ENCODE measurements around the gene WFDC8.
A peak's percentile ranks its signal among the peaks of the same experiment; 100 is the strongest.
"Not testable (repeated sequence)": the region's sequence is repeated elsewhere in the genome, so short reads cannot be mapped to it uniquely, and the experiment has no call there.

The WFDC8 gene

DNA sequence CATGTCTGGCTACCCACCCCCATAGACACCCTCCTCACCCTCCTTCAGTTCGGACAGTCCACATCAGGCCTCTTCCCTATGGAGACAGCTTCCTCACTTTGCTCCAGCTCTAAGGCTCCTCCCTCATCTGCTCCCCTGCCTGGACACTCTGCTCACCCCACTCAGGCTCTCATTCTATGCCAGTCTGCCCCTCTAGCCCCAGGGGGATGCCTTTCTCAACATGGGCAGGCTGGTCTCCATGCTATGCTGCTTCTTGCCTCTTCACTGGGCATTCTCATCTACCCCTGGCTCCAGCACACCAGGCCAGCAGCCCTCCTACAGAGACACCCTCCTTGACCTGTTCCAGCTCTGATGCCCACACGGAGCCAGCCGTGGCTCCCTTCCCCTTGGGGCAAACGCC, at the start of gene WFDC8:
Gene WFDC8, minus strand, starts transcription at position 101 of the 400 bp plus-strand sequence. Its CDS starts 37 bp downstream, at position 64.
- DNase-seq, result no peak

DNA sequence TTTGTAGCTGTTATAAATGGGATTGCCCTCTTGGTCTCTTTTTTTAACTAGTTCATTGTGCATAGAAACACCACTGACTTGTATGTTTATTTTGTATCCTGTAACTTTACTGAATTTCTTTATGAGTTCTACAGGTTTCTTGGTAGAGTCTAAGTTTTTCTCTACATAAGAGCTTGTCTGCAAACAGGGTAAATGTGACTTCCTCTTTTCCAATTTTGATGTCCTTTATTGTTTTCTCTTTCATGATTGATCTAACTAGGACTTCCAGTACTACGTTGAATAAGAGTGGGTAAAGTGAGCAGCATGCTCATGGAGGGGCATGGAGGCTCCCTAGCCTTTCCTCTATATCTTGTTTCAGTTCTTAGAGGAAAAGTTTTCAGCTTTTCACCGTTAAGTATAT, 47.5 kb upstream of the WFDC8 start:
- DNase-seq, result no peak

DNA sequence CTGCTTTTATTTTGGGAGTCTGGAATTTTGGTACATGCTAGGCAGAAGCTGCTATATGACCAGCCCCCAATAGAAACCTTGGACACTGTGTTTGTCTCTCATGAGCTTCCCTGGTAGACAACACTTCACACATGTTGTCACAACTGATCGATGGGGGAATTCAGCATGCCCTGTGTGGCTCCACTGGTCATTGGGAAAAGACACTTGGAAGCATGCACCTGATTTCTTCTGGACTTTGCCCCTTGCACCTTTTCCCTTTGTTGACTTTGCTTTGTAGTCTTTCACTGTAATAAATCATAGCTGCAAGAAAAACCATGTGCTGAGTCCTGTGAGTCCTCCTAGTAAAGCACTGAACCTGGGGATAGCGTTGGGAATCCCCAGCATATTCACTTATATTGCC, 42.5 kb upstream of the WFDC8 start:
- DNase-seq, result no peak

DNA sequence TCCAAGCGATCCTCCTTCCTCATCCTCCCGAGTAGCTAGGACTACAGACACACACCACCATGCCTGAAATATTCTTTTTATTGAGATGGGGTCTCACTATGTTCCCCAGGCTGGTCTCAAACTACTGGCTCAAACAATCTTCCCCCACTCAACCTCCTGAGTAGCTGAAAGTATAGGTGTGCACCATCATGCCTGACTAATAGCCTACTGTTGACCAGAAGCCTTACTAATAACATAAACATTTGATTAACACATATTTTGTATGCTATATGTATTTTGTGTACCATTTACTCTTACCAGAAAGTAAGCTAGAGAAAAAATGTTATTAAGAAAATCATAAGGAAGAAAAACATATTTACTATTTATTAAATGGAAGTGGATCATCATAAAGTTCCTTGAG, 38.5 kb upstream of the WFDC8 start:
- DNase-seq, result no peak

DNA sequence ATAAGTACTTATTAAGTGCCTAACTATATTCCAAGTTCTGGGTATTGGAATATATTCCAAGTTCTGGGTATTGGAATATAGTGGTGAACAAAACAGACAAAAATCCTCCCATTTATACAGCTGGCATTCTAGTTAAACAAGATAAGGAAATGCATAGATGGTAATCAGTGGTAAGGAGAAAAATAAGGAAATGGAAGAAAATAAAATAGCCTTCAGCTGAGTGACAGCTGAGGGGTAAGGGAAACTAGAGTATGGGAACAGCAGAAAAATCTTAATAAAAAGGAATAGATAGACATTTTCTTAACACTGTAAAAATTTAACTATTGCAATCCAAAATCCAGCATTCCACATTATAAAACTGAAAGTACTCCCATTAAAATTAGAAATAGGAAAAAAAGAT, 33.2 kb upstream of the WFDC8 start:
- DNase-seq, result no peak

DNA sequence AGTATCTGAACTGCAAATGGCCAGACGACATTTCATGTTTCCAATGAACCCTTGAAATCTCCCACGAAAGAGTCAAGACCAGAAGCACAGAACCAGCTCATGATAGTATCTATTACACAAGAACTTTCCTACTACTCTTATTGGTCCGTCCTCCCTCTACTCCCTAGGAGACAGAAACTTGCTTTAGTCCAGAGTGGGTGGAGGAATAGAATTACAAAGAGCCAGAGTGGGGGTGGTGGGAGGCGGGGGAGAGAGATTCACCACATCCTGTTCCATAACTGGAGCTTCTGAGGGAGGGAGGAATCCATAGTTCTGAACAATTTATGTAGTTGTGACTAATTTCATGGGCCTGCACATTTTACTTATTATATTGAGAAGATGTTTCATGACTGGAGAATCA, 32.0 kb upstream of the WFDC8 start:
- DNase-seq, result no peak

DNA sequence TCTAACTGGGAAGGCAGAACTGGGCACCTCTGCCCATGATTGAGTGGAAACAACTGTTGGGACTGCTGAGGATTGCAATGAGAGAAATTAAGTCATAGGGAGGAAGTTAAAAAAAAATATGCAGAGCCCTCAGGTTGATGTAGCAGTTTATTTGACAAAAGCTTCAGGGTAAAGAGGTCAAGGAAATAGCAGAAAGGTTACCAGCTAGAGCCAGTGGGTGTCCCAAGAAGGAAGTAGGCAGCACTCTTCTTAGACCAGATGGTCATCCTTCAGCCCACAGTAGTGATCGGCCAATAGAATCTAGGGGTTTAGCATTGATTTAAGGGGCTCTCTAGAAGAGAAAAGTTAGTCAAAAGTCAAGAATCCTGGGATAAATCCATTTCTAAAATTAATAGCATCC, 28.7 kb upstream of the WFDC8 start:
- DNase-seq, result no peak

DNA sequence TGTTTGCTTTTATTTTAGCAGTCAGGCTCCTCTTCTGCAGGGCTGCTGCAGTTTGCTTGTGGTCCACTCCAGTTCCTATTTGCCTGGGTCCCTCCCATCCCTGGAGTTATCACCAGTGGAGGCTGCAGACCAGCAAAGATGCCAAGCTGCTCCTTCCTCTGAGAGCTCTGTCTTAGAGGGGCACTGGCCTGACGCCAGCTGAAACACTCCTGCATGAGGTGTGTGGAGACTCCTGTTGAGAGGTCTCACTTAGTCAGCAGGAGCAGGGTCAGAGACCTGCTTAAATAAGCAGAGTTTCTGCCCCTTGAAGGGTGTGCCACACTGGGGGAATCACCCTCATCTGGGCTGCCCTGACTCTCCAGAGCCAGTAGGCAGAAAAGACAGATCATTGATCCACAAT, 16.2 kb upstream of the WFDC8 start:
- no peak for DNase-seq

DNA sequence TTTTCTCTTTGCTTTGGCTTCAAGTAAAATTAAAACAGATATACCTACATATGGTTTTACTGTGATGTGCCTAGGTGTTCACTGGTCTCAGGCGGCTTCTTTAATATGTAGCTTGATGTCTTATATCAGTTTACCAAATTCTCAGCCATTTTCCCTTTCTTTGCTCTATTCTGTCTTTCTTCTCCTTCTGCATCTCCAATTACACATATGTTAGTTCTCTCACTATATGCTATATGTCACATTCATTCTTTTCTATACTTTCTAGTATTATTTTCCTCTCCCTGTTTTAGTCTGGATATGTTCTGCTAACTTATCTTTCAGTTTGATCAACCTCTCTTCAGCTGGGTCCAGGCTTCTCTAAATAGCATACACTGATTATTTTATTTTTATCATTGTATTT, 14.4 kb upstream of the WFDC8 start:
- DNase-seq, result no peak

DNA sequence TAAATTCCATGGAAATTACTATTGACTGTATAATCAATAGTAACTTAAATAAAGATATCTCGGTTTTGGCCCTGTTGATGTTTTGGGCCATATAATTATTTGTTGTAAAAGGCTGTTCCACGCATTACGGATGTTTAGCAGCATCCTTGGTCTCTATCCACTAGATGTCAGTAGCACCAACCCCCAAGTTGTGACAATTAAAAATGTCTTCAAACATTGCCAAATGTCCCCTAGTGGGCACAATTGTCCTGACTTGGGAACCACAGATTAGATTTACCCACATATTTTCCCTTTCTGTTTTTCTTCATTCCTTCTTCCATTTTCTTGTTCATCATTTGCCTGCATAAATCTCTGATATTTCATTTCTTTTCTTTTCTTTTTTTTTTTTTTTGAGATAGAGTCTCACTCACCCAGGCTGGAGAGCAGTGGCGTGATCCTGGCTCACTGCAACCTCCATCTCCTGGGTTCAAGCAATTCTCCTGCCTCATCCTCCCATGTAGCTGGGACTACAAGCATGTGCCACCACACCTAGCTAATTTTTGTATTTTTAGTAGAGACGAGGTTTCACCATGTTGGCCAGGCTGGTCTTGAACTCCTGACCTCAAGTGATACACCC, 13.6 kb upstream of the WFDC8 start:
- peak; percentile 39 for DNase-seq

DNA sequence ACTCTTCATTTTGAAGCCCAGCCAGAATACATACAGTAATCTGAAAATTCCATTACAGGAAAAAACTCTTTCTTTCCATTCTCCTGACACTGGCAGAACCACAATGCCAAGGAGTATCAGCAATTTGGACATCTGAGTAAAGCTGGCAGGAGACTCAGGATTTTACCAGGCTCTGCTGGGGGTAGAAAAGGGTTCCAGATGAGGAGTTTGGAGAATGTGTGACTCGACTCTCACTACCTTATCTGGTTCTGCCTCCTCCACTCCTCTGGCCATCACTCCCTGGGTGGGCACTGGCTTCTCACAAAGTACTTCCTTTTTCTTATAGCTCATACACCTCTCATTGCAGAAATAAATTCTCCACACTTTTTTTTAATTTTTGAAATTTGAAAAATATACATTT, 10.6 kb upstream of the WFDC8 start:
- no peak for DNase-seq

DNA sequence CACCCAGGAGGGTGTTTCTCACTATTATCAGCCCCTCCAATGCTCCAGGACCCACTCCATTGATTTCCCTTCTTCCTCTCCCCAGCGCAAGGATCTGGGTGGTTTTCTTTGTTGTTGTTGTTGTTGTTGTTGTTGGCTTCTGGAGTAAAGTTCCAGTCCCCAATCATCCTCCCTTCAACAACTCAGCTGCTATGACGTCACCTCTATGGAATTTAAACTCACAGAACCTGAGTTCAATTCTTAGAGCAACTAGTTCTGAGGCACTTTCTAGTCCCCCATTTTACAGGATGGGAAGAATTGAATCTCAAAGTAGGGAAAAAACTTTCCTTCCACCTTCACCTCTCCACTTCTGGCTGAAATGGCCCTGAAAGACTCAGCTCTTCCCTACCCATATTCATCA, 9.7 kb upstream of the WFDC8 start:
- no peak for DNase-seq

DNA sequence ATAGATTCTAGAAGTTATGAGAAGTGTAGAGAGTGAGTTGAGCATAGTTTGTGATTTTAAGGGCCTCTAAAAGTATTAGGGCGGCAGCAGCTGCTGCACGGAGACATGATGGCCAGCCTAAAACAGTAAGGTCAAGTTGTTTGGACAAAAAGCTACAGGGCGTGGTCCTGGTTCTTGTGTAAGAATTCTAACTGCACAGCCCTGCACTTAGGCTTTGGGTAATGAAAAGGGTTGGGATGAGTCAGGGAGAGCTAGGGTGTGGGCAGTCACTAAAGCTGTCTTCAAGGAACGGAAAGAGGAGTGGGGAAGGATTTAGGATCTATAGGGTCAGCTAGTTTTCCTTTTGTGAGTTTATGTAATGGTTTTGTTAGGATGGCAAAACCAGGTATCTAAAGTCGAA, 6.9 kb upstream of the WFDC8 start:
- DNase-seq, result not testable (repeated sequence)

DNA sequence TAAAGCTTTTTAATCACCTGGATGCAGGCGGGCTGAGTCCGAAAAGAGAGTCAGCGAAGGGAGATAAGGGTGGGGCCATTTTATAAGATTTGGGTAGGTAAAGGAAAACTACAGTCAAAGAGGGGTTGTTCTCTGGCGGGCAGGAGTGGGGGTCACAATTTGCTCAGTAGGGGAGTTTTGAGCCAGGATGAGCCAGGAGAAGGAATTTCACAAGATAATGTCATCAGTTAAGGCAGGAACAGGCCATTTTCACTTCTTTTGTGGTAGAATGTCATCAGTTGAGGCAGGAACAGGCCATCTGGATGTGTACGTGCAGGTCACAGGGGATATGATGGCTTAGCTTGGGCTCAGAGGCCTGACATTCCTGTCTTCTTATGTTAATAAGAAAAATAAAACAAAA, 5.2 kb upstream of the WFDC8 start:
- not testable (repeated sequence) for DNase-seq

DNA sequence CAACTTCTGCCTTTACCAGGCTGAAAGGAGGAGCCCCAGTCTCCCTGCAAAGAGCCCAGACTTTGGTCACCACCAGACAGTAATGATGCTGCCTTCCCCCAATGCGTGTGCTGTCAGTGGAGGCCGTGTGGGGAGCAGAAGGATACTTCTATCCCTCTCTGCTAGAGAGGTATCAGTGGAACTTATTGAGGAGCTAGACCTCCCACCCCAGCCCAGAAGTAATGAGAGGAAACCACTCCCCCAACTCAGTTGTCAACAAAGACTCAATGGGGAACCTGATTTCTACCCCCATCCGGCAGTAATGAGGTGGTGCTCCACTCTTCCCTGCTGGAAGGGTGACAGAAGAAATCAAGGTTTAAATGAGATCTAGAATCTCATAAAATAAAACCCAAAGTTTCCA, 4.4 kb upstream of the WFDC8 start:
- no peak for DNase-seq

DNA sequence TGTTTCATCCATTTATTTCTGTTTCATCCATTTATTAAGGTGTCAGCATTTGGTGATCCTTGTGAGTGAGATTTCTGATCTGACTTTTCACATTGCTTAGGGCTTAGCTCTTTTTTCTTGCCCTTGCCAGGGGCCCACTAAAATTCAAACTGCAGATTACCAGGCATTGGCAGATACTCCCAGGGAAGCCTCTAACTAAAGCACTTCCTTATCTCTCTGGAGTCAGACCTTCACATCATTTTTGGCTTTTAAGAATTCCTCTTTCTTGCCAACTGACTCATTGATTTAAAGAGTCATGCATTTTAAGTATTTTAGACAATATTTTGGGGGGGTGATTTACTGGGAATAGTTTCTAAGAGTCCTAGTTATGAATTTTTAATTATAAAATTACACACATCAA, 2.6 kb upstream of the WFDC8 start:
- no peak for DNase-seq

DNA sequence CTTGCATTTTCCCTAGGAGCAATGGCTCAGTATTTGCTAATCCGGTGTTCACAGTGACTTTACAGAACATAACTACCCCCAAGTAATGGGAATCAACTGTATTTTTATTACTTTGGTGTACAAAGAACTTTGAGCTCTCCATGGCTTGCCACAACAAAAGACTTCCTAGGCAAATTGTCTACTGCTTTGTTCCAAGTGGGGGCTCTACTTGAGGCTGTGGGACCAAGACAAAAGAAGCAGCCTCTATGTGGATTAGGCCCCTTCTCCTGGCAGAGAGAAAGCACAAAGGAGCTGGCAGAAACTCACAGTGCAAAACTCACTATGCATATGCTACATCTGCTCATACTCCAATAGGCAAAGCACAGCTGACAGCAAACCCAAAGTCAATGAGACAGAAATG, 853 bp downstream of the WFDC8 start:
- no peak for DNase-seq

DNA sequence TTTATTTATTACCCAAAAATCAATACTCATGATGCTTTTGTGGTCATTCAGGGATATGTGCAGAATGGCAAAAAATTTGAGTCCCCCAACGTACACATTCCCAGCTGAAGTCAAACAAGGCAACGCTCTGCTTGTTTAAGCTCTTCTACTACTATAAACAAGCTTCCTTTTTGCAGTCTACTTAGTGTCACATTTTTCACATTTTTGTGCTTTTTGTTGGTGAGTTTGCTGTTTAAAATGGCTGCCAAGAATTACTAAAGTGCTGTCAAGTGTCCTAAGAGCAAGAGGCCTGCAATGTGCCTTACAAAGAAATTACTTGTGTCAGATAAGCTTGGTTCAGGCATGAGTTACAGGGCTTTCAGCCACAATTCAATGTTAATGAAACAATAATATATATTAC, 2.1 kb downstream of the WFDC8 start:
- DNase-seq, result no peak

DNA sequence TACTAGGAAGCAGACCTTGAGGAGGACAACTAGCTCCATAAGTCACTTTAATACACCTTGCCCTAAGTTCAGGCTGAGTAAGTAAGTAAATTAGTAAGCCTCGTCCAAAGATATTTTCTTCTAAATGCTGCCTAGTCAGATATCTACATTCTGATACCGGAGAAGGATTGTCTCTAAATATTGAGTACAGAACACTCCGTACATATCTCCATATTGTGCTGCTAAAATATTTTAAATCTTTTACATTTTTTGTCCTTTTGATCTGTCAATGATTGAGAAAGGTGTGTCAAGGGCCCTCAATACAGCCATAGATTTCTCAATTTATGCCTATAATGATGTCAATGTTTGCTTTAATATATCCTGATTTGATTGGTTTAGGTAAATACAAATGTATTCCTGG, 3.2 kb downstream of the WFDC8 start:
- no peak for DNase-seq

DNA sequence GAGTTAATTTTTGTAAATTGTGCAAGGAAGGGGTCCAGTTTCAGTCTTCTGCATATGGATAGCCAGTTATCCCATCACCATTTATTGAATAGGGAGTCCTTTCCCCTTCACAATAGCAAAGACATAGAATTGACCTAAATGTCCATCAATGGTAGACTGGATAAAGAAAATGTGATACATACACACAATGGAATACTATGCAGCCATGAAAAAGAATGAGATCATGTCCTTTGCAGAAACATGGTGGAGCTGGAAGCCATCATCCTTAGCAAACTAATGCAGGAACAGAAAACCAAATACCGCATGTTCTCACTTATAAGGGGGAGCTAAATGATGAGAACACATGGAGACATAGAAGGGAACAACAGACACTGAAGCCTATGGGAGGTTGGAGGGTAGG, 9.4 kb downstream of the WFDC8 start:
- DNase-seq, result not testable (repeated sequence)

DNA sequence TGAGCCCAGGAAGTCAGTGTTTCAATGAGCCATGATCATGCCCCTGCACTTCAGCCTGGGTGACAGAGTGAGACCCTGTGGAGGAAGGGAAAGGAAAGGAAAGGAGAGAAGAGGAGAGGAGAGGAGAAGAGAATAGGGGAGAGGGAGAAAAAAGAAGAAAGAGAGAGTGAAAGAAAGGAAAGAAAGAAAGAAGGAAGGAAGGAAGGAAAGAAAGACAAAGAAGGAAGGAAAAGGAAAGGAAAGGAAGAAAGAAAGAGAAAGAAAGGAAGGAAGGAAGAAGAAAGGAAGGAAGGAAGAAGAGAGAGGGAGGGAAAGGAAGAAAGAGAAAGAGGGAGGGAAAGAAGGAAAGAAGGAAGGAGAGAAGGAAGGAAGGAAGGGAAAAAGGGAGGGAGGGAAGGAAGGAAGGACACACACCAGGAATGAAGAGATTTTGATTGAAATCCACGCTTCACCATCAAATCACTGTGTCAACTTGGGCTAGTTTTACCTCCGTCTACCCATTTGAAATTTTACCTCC, 14.3 kb downstream of the WFDC8 start:
- DNase-seq, result no peak

DNA sequence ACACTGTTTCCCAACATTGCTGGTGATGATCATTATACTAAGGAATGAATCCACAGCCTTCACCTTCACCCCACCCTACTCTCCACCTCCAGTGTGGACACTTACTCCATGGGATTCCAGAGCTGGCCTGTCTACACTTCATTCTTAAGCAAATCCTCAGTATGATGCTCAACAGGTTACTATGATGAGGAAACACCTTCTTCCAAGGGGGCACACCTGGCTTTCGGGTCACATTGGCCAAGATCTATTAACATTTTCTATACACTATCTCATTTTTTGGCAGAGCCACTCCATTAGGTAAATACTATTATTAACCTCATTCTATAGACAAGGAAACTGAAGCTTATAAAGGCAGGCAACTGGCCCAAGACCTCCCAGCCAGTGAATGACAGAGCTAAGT, 23.9 kb downstream of the WFDC8 start:
- no peak for DNase-seq

DNA sequence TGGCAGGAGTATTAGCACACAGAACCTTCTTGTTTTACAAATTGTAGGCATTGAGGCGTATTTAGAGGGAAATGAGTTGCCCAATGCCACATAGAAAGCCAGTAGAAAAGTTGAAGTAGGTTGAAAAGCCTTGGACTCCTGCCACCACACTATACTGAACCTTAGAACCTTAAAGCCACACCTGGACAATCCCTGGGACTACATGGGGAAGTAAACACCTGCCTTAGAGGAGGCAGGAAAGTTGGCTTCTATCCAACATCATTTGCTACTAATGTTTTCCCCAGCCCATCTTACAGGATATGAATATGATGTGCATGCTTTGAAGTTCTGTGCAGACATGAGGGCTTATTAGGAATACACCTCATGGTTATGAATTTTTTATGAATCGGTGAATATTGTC, 26.6 kb downstream of the WFDC8 start:
- no peak for DNase-seq

DNA sequence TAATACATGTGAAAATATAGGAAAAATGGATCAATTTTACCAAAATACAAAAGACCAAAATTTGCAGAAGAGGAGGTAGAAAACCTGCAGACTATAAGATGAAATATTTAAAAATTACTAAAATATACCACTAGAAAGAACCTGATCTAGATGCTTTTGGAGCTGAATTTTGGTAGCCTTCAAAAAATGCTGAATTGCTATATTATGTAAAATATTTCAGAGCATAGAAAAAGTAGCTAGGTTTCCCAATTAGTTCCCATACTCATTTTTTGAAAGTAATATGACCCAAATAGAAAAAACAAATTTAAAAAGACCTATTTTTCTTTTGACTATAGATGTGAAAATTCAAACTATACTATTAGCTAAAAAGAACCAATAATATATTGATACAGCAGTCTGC, 28.3 kb downstream of the WFDC8 start:
- no peak for DNase-seq

DNA sequence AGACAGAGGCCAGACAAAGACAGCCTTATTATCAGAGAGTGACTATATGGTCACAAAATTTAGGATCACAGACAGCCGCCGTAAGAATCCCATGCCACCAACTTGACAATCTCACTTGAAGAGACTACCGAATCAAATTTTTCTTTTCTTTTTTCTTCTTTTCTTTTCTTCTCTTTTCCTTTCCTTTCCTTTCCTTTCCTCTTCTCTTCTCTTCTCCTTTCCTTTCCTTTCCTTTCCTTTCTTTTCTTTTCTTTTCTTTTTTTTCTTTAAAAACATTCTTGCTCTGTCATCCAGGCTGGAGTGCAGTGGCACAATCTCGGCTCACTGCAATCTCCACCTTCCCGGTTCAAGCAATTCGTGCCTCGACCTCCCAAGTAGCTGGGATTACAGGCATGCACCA, 30.7 kb downstream of the WFDC8 start:
- no peak for DNase-seq

All from COR-L47 (cell line).